SK-N-MC (cell line): Measurements from ENCODE around the gene ACE2.

Source experiments
- EZH2 ChIP-seq: fragments of 200-600 bp; sonication (generic); IDR thresholded peaks from one replicate; pipeline ENCODE4 v1.6.1; 2017; ENCODE audit warnings: antibody characterized with exemption
- FOXP2 ChIP-seq: optimal IDR thresholded peaks from 2 replicates; pipeline ENCODE3; 2011; ENCODE audit warnings: mild to moderate bottlenecking, moderate library complexity; ENCODE audit not compliant: insufficient read depth; ENCODE audit errors: extremely low read length, control extremely low read depth
- POLR2AphosphoS5 ChIP-seq: IDR thresholded peaks from 2 replicates; pipeline ENCODE4 v1.6.1; 2012; ENCODE audit warnings: mild to moderate bottlenecking, low read depth, low read length, borderline replicate concordance

DNA sequence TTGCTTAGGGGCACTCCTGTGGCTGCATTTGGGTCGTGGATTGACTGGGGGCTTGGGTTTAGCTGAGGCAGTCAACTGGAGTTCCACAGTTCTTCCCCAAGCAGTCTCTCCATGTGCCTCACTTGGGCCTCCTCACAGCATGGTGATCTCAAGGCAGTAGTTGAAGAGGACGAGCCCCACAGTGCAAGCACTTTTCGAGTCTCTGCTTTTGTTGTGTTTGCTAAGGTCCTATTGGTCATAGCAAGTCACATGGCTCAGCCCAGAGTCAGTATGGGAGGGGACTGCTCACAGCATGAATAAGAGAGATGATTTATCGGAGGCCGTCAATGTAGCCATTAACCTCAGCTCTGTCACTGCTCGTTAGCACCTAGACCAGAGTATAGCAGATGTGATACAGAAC lies 70.4 kb downstream of the ACE2 start:
- no peak for TF ChIP-seq POLR2AphosphoS5
- no peak for TF ChIP-seq EZH2
- TF ChIP-seq FOXP2, result no peak
